SK-N-SH (cell line): ENCODE results near the gene TNNT3.

Source experiments
- GABPA ChIP-seq: IDR thresholded peaks from 2 replicates; pipeline ENCODE4 v1.4.0; 2012; ENCODE audit warnings: low read depth, mild to moderate bottlenecking
- NFIC ChIP-seq: IDR thresholded peaks from 2 replicates; pipeline ENCODE4 v1.4.0; 2012; ENCODE audit warnings: borderline replicate concordance
- NRF1 ChIP-seq: IDR thresholded peaks from 2 replicates; pipeline ENCODE4 v1.6.1; 2012; ENCODE audit warnings: low read depth, mild to moderate bottlenecking, low read length
- POLR2AphosphoS5 ChIP-seq: IDR thresholded peaks from 2 replicates; pipeline ENCODE4 v1.6.1; 2012; ENCODE audit warnings: low read depth, low read length
- RAD21 ChIP-seq: IDR thresholded peaks from 2 replicates; pipeline ENCODE4 v1.6.1; 2012; ENCODE audit warnings: mild to moderate bottlenecking, low read length
- RCOR1 ChIP-seq: fragments of 150-350 bp; IDR thresholded peaks from 2 replicates; pipeline ENCODE4 v1.6.1; 2017; ENCODE audit warnings: antibody characterized with exemption, low read length
- TAF1 ChIP-seq: IDR thresholded peaks from 2 replicates; pipeline ENCODE4 v1.6.1; 2012; ENCODE audit warnings: low read depth, mild to moderate bottlenecking, low read length, moderate library complexity, borderline replicate concordance
- TEAD4 ChIP-seq: IDR thresholded peaks from 2 replicates; pipeline ENCODE4 v1.4.0; 2012; ENCODE audit warnings: mild to moderate bottlenecking, borderline replicate concordance; ENCODE audit not compliant: insufficient read depth
- YY1 ChIP-seq: IDR thresholded peaks from 2 replicates; pipeline ENCODE4 v1.4.0; 2012; ENCODE audit warnings: low read depth, mild to moderate bottlenecking
- TF ChIP-seq, protein P1 (sequence below): IDR thresholded peaks from 2 replicates; pipeline ENCODE4 v1.4.0; 2012; ENCODE audit warnings: low read depth, borderline replicate concordance
- TF ChIP-seq, protein P2 (sequence below): fragments of 200-600 bp; sonication (generic); IDR thresholded peaks from 2 replicates; pipeline ENCODE4 v1.6.1; 2017; ENCODE audit warnings: antibody characterized with exemption, mild to moderate bottlenecking, moderate library complexity
- TF ChIP-seq, protein P3 (sequence below): IDR thresholded peaks from 2 replicates; pipeline ENCODE4 v1.4.0; 2012; ENCODE audit warnings: low read depth
- TF ChIP-seq, protein P4 (sequence below): IDR thresholded peaks from 2 replicates; pipeline ENCODE4 v1.4.0; 2012; ENCODE audit warnings: low read depth, borderline replicate concordance

DNA sequence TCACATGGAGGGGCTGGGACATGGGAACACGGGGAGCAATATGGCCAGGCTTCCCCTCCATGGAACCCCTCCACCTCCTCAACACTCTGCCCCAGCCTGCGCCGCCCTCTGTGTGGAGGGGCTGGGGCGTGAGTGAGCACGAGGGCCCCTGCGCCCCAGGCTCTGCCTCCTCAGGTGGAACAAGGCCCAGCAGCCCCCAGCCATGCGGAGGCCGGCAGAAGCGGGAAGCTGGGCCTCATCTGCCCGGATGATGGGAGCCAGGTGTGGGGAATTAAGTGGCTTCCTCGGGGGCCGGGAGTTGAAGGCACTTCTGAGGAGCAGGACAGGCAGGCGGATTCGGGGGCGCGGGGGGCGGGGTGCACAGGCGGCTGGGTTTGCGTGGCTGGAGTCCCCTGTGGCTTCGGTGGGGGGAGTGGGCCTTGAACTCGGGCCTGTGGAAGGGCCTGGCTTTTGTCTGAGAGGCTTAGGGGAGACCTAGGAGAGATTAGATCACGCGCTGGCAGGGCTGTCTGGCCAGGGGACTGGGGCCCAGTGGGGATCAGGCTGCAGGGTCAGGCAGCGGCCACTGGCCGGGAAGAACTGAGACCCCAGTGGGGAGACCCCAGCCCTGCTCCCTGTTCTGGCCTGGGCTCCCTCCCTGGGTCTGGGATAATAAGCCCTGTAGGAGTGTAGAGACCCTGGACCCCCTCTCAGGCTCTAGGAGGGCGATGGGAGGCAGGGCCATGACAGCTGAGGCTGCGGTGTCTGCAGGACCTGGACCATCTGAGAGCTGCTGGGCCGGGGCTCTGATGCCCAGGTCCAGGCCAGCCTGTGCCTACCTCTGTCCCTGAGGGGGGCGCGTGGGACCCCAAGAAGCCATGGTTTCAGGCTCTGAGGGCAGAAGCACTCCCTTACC, 41.1 kb upstream of the TNNT3 start:
- TF ChIP-seq, protein P1, sequence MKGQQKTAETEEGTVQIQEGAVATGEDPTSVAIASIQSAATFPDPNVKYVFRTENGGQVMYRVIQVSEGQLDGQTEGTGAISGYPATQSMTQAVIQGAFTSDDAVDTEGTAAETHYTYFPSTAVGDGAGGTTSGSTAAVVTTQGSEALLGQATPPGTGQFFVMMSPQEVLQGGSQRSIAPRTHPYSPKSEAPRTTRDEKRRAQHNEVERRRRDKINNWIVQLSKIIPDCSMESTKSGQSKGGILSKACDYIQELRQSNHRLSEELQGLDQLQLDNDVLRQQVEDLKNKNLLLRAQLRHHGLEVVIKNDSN, result no peak
- TF ChIP-seq TEAD4 (no peak), NFIC (no peak), TAF1 (no peak), YY1 (no peak), POLR2AphosphoS5 (no peak), GABPA (no peak), NRF1 (no peak), RCOR1 (no peak), RAD21 (no peak)
- TF ChIP-seq, protein P2, sequence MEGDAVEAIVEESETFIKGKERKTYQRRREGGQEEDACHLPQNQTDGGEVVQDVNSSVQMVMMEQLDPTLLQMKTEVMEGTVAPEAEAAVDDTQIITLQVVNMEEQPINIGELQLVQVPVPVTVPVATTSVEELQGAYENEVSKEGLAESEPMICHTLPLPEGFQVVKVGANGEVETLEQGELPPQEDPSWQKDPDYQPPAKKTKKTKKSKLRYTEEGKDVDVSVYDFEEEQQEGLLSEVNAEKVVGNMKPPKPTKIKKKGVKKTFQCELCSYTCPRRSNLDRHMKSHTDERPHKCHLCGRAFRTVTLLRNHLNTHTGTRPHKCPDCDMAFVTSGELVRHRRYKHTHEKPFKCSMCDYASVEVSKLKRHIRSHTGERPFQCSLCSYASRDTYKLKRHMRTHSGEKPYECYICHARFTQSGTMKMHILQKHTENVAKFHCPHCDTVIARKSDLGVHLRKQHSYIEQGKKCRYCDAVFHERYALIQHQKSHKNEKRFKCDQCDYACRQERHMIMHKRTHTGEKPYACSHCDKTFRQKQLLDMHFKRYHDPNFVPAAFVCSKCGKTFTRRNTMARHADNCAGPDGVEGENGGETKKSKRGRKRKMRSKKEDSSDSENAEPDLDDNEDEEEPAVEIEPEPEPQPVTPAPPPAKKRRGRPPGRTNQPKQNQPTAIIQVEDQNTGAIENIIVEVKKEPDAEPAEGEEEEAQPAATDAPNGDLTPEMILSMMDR, result no peak
- TF ChIP-seq, protein P3, sequence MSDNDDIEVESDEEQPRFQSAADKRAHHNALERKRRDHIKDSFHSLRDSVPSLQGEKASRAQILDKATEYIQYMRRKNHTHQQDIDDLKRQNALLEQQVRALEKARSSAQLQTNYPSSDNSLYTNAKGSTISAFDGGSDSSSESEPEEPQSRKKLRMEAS, result no peak
- TF ChIP-seq, protein P4, sequence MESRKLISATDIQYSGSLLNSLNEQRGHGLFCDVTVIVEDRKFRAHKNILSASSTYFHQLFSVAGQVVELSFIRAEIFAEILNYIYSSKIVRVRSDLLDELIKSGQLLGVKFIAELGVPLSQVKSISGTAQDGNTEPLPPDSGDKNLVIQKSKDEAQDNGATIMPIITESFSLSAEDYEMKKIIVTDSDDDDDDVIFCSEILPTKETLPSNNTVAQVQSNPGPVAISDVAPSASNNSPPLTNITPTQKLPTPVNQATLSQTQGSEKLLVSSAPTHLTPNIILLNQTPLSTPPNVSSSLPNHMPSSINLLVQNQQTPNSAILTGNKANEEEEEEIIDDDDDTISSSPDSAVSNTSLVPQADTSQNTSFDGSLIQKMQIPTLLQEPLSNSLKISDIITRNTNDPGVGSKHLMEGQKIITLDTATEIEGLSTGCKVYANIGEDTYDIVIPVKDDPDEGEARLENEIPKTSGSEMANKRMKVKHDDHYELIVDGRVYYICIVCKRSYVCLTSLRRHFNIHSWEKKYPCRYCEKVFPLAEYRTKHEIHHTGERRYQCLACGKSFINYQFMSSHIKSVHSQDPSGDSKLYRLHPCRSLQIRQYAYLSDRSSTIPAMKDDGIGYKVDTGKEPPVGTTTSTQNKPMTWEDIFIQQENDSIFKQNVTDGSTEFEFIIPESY, result no peak
